Pancreas (tissue), 10 donors: ENCODE measurements around the gene SFRP2. TPM values are rescaled to one million over a fixed set of nuclear protein-coding genes. Genes with fewer than 3 reads are reported as not detected.
A peak's percentile ranks its signal among the peaks of the same experiment; 100 is the strongest.

Experiments used
- ATAC-seq, 4 donors: fragments of 200-7000 bp; cut with Tn5 transposase; one replicate each; pipeline versions ENCODE4 v1.8.0 to v1.9.1; 2020; ENCODE audit warnings: mild to moderate bottlenecking in 4 of 4, moderate library complexity in 4 of 4
- DNase-seq, 6 donors: peaks; one replicate each; pipeline ENCODE4 v3.0.0-alpha.2; 2020
- FAIRE-seq: peaks from 2 replicates; lab custom pipeline; 2012; peaks lifted over from hg19 to GRCh38; lab: Jason Lieb, UNC
- H3K27ac ChIP-seq, 4 donors: fragments of 200-600 bp; sonication (generic); 1 replicate in 3 of 4; 2 replicates in 1 of 4; pipeline versions ENCODE4 v1.5.0 to v1.8.0; 2020
- H3K27me3 ChIP-seq, 4 donors: fragments of 200-600 bp; one replicate each; pipeline ENCODE4 v1.8.0; 2021
- H3K36me3 ChIP-seq, 3 donors: fragments of 200-600 bp; sonication (generic) in 1 of 3; one replicate each; pipeline versions ENCODE4 v1.5.0 to v1.8.0; 2020 to 2021
- H3K4me1 ChIP-seq, 3 donors: fragments of 200-600 bp; one replicate each; pipeline ENCODE4 v1.8.0; 2021
- H3K4me3 ChIP-seq, 4 donors: fragments of 200-600 bp; sonication (generic) in 2 of 4; one replicate each; pipeline versions ENCODE4 v1.5.0 to v1.8.0; 2020 to 2021
- H3K9me3 ChIP-seq, 4 donors: fragments of 200-600 bp; one replicate each; pipeline ENCODE4 v1.8.0; 2021
- CTCF ChIP-seq, 4 donors: fragments of 200-600 bp; sonication (generic) in 3 of 4; IDR thresholded peaks; one replicate each; pipeline versions ENCODE4 v1.5.0 to v1.8.0; 2021; ENCODE audit warnings: antibody characterized with exemption in 4 of 4
- WGBS, 2 donors: extraction: QIAGEN DNeasy Blood & Tissue Kit; methylation state at CpG; one replicate each; pipeline ENCODE4 v1.1.7; 2013; 5-methylcytosine and 5-hydroxymethylcytosine counted together
- intact Hi-C, 3 donors: fragments of 100-400 bp; cut with DNase I; formaldehyde crosslinking; loops; one replicate each; pipeline versions ENCODE4 v1.11.1 to v1.14.2; 2022
- polyA plus RNA-seq, 2 donors: library from polyadenylated mRNA; stranded (reverse); fragments of 200-250 nt; gene quantifications; one replicate each; pipeline ENCODE4 v1.2.3, GENCODE V29; 2013
- total RNA-seq, 6 donors: library from RNA; stranded (reverse); fragmentation: NEBNext Ultra II Directional in 4 of 6; extraction: Animal tissue kit (Norgen Biotek cat#: 25700) in 4 of 6; gene quantifications; one replicate each; pipeline versions ENCODE4 v1.2.1 to v1.2.4, GENCODE V29; 2021 to 2023
- donor health status: healthy with polysubstance abuse.
- donor health status: DM: no; HTN: no; CAD: no; lungs with moderate emphysema.
- donor health status: DM: no; HTN: no; CAD: no.
- donor health status: control.
- donor health status: control.
- donor health status: Bipolar disorder and iron deficiency.
- donor health status: DM: yes; HTN: yes; CAD: no.
- donor health status: DM: no; HTN: no; CAD: no.
- donor health status: DM: no; HTN: no; CAD: no.
- donor health status: DM: yes; HTN: yes; CAD: no.

SFRP2 gene
- total and polyA plus RNA-seq, 8 donors = 1.5 to 136 (median 5.8) TPM

GRCh38 chr4:153809916-153810810 is 21.3 kb upstream of the SFRP2 start:
- DNase-seq (no peak), FAIRE-seq (no peak), ATAC-seq (no peak)
- H3K4me3 ChIP-seq = no peak overlapping the region
- intact Hi-C loops = no loop called here
- no peak for TF ChIP-seq CTCF (IDR thresholded peaks at IDR 0.05)
- H3K27ac ChIP-seq = no peak overlapping the region
- WGBS, 2 donors = 77 to 82% methylated on average over 9 of the region's 9 CpGs
- no peaks in the 10 kb centered on the region for H3K27me3 ChIP-seq
- H3K36me3 ChIP-seq = no peaks in the 10 kb centered on the region
- H3K4me1 ChIP-seq = no peaks in the 10 kb centered on the region
- H3K9me3 ChIP-seq = no peaks in the 10 kb centered on the region

- Histone ChIP-seq H3K9me3 (no peaks in the 10 kb centered on the region), H3K27ac (no peak overlapping the region), H3K36me3 (no peaks in the 10 kb centered on the region), H3K4me1 (no peaks in the 10 kb centered on the region), H3K4me3 (no peak overlapping the region), H3K27me3 (no peaks in the 10 kb centered on the region)
- no peak for TF ChIP-seq CTCF (IDR thresholded peaks at IDR 0.05)
- DNase-seq = no peak
- intact Hi-C loops = no loop called here
- ATAC-seq = no peak
- FAIRE-seq = no peak
Observed at GRCh38 chr4:153809307-153809706, 20.4 kb upstream of the SFRP2 start.

- Histone ChIP-seq H3K27me3 (no peaks in the 10 kb centered on the region), H3K4me1 (no peaks in the 10 kb centered on the region), H3K4me3 (no peak overlapping the region), H3K27ac (no peak overlapping the region), H3K9me3 (no peaks in the 10 kb centered on the region), H3K36me3 (no peaks in the 10 kb centered on the region)
- intact Hi-C loops = no loop called here
- ATAC-seq (peak in 1 of 4 donors; percentile 25), FAIRE-seq (no peak), DNase-seq (no peak)
- TF ChIP-seq CTCF (IDR thresholded peaks at IDR 0.05) = no peak
- WGBS, 2 donors = 25 to 28% methylated on average over 1 of the region's 1 CpG
Observed at GRCh38 chr4:153808175-153808574, 19.3 kb upstream of the SFRP2 start.

- Histone ChIP-seq H3K4me3 (no peak overlapping the region), H3K36me3 (no peaks in the 10 kb centered on the region), H3K9me3 (no peaks in the 10 kb centered on the region), H3K27ac (no peak overlapping the region), H3K4me1 (no peaks in the 10 kb centered on the region), H3K27me3 (no peaks in the 10 kb centered on the region)
- FAIRE-seq = no peak
- WGBS, 2 donors = 89 to 94% methylated on average over 30 of the region's 30 CpGs
- intact Hi-C loops = no loop called here
- no peak for TF ChIP-seq CTCF (IDR thresholded peaks at IDR 0.05)
- ATAC-seq = no peak
- DNase-seq = peak in 1 of 6 donors; percentile 44
Observed at GRCh38 chr4:153806073-153806472, 17.2 kb upstream of the SFRP2 start.

- no peak overlapping the region for H3K4me3 ChIP-seq
- DNase-seq (no peak), ATAC-seq (no peak), FAIRE-seq (no peak)
- no peak for TF ChIP-seq CTCF (IDR thresholded peaks at IDR 0.05)
- peaks cover 0 to 4% (median 0%) of the 10 kb centered on the region in 3 donors for H3K4me1 ChIP-seq
- no peaks in the 10 kb centered on the region for H3K9me3 ChIP-seq
- 19 to 20% methylated on average over 3 of the region's 3 CpGs for WGBS, 2 donors
- H3K27ac ChIP-seq = no peak overlapping the region
- H3K36me3 ChIP-seq = no peaks in the 10 kb centered on the region
- intact Hi-C loops = no loop called here
- no peaks in the 10 kb centered on the region for H3K27me3 ChIP-seq
Observed at GRCh38 chr4:153804722-153805121, 15.8 kb upstream of the SFRP2 start.
